Measurements from ENCODE around the gene SYT17. TPM values are rescaled to one million over a fixed set of nuclear protein-coding genes. Genes with fewer than 3 reads are reported as not detected.

SYT17 gene
- total RNA-seq, 1 experiment from 2014 or later, result 10.3 TPM

DNA sequence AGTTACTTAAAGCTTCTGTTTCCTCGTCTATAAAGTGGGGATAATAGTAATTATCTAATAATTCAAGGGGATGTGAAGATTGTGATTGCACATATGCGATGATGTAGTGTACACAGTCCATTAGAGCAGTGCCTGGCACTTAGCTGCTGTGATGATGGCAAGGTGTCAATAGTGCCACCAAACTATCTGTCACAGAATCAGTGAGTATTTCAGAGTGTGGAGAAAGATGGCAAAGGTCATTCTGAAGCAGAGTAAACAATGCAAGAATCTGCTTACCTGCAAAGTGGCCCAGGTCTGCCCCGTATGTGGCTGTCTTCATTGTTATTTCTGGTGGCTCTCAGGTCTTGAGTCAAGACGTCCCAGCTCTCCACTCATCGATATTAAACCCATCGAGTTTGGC lies 15.1 kb downstream of the SYT17 start:
- TF ChIP-seq JUND (IDR thresholded peaks at IDR 0.05), result no peak
- TF ChIP-seq EGR1 (IDR thresholded peaks at IDR 0.05; ENCODE audit: low read depth), result no peak
- no peak for TF ChIP-seq EZH2phosphoT487 (IDR thresholded peaks at IDR 0.05; ENCODE audit: borderline replicate concordance)
- TF ChIP-seq ZBTB33 (IDR thresholded peaks at IDR 0.05; ENCODE audit: extremely low read depth, insufficient replicate concordance, low read length), result no peak
- TF ChIP-seq SRF (IDR thresholded peaks at IDR 0.05; ENCODE audit: low read depth), result no peak
- no peak for TF ChIP-seq REST (IDR thresholded peaks at IDR 0.05; ENCODE audit: low read depth)
- TF ChIP-seq TCF7L2 (IDR thresholded peaks at IDR 0.05; ENCODE audit: borderline replicate concordance, extremely low read depth, insufficient read depth, insufficient read length), result no peak
- TF ChIP-seq CEBPB (IDR thresholded peaks at IDR 0.05; ENCODE audit: low read depth), result no peak
- TF ChIP-seq, protein P1, sequence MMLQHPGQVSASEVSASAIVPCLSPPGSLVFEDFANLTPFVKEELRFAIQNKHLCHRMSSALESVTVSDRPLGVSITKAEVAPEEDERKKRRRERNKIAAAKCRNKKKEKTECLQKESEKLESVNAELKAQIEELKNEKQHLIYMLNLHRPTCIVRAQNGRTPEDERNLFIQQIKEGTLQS (IDR thresholded peaks at IDR 0.05), result no peak
- TF ChIP-seq, protein P2, sequence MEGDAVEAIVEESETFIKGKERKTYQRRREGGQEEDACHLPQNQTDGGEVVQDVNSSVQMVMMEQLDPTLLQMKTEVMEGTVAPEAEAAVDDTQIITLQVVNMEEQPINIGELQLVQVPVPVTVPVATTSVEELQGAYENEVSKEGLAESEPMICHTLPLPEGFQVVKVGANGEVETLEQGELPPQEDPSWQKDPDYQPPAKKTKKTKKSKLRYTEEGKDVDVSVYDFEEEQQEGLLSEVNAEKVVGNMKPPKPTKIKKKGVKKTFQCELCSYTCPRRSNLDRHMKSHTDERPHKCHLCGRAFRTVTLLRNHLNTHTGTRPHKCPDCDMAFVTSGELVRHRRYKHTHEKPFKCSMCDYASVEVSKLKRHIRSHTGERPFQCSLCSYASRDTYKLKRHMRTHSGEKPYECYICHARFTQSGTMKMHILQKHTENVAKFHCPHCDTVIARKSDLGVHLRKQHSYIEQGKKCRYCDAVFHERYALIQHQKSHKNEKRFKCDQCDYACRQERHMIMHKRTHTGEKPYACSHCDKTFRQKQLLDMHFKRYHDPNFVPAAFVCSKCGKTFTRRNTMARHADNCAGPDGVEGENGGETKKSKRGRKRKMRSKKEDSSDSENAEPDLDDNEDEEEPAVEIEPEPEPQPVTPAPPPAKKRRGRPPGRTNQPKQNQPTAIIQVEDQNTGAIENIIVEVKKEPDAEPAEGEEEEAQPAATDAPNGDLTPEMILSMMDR (IDR thresholded peaks at IDR 0.05 in 2 of 3, conservative IDR thresholded peaks at IDR 0.05 in 1 of 3; ENCODE audit: borderline replicate concordance in 1 of 3, insufficient read depth in 1 of 3, low read depth in 2 of 3, low read length in 2 of 3), result no peak
- TF ChIP-seq FOSL1 (IDR thresholded peaks at IDR 0.05; ENCODE audit: low read depth), result no peak
- no peak for TF ChIP-seq RAD21 (IDR thresholded peaks at IDR 0.05; ENCODE audit: low read depth)
- no peak for TF ChIP-seq MAX (IDR thresholded peaks at IDR 0.05)
- intact Hi-C loops (cut with micrococcal nuclease), result no loop called here
- H3K27me3 ChIP-seq (ENCODE audit: insufficient read depth, low read length), result no peaks in the 10 kb centered on the region
- no peaks in the 10 kb centered on the region for H3K9me3 ChIP-seq (ENCODE audit: control insufficient read depth in 1 of 2, insufficient read depth in 1 of 2, low read depth in 1 of 2, low read length in 2 of 2)
- ChIA-PET RAD21 (ENCODE audit: low non-redundant PET in 1 of 2, low total read pairs in 2 of 2, uncharacterized antibody in 2 of 2, unreplicated experiment in 2 of 2) (no interaction called here), CTCF (interaction anchor here (0.9 kb wide), 1 partner anchor 97 kb away, joined by 3 read pairs; no protein-coding TSS in a partner anchor), POLR2A (no interaction called here)
- H4K20me1 ChIP-seq (ENCODE audit: insufficient read depth), result no peaks in the 10 kb centered on the region
- DNase-seq (ENCODE audit: low read depth, low spot score) (no peak), ATAC-seq (no peak)
- no peaks in the 10 kb centered on the region; a peak in 2 of 4 replicates for H3K36me3 ChIP-seq (ENCODE audit: control insufficient read depth in 1 of 2, insufficient read depth in 2 of 2, low read length in 2 of 2)
- no TSS peak for BruUV-seq (replicated peaks)
- no peak overlapping the region for H3K4me3 ChIP-seq (replicated peaks in 1 of 2; ENCODE audit: low read depth in 1 of 2, low read length in 2 of 2)
- no peak overlapping the region for H2AFZ ChIP-seq (ENCODE audit: low read depth, low read length, poor library complexity, severe bottlenecking)
- H3K9me2 ChIP-seq (ENCODE audit: insufficient read depth), result no peaks in the 10 kb centered on the region
- H3K27ac ChIP-seq (ENCODE audit: low read depth, low read length), result no peak overlapping the region
- H3K4me2 ChIP-seq (ENCODE audit: low read length), result no peak overlapping the region
- H3K9ac ChIP-seq (ENCODE audit: low read length), result no peak overlapping the region
- no peaks in the 10 kb centered on the region for H3K79me2 ChIP-seq (ENCODE audit: insufficient read depth, low read length)
- no peaks in the 10 kb centered on the region for H3K4me1 ChIP-seq (ENCODE audit: control insufficient read depth in 1 of 2, insufficient read depth in 2 of 2, low read length in 2 of 2)
